ENCODE measurements around the gene TSC22D1.
A peak's percentile ranks its signal among the peaks of the same experiment; 100 is the strongest.
"Not testable (repeated sequence)": the region's sequence is repeated elsewhere in the genome, so short reads cannot be mapped to it uniquely, and the experiment has no call there.

Gene TSC22D1

DNA sequence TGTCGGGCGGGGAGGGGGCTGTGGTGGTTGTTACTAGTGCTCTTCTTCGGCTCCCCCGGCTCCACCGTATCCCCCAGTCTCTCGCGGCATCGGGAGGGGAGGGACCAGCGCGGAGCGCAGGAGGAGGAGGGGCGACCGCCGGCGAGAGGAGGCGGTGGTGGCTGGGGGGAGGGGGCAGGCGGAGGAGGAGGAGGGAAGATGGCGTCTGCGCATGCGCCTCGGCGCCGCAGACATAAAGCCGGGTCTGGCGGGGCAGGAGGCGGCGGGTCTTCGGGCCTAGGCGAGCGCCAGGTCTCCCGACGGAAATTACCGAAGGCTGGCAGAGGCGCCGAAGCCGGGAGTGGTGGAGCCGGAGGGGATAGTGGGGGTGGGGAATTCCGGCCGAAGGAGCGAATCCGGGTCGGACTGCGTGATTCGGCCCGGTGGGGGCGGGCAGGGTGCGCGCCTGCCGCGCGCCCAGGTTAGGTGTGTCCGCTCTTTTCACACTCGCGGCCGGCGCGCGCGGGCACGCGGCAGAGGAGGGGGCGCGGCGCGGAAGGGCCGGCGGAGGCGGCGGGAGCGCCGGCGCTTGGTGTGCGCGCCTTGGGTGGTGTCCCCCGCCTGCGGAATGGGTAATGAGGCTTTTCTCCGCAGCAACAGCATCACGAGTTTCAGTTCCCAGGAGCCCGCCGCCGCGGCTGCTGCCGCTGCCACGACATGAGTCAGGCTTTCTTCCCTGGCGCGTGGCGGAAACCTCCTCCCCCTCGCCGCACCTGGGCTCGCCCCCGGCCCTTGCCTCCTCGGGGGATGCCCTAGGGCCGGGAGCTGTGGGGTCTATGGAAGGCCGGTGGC lies 1.3 kb upstream of the TSC22D1 start:
- ATAC-seq, result peak; percentile 89
- Mint-ChIP-seq H3K9me3 (no peaks in the 10 kb centered on the region), H3K27ac (peak overlapping the region; percentile 97), H3K4me3 (peak overlapping the region; percentile 94), H3K36me3 (peaks cover 18% of the 10 kb centered on the region), H3K27me3 (no peaks in the 10 kb centered on the region), H3K4me1 (peaks cover 44% of the 10 kb centered on the region)

DNA sequence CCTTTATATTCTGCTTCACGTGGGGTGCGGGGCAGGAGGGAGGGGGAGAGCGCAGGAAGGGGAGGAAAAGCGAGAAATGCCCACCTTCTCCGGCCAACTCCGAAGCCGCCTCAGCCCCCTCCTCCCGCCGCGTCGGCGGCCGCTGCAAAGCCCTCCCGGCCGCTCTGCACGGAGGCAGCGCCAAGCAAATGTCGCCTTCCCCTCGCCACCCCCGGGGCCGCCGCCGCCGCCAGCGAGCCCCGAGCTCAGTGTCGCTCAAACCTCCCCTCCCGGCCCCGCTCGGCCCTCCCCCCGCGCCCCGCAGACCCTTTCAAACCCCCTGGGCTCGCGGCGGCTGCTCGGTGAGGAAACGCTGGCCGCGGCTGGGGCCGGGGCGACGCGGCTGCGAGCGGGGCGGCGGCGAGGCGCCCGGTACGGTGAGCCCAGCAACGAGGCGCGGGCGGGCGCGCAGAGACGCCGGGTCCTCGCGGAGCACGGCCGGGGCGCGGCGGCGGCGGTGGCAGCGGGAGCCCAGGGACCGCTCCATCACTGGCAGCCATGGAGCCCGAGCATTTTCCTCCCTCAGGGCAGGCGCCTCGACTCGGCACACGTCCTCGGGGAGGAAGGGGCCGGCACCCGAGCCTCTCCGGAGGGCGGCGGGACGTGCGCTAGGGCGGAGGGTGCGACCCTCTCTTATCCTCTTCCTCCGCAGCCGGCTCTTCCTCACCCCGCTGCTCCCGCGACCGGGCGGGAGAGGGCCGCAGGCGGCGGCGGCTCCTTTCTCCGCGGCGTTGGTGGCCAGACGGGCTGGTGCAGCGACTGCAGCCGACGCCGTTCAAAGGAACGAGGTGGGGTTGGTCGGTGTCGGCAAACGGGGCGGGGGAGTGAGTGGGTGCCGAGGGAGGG lies 463 bp upstream of the TSC22D1 start:
- peaks cover 51% of the 10 kb centered on the region for H3K4me1 Mint-ChIP-seq
- peak overlapping the region; percentile 96 for H3K4me3 Mint-ChIP-seq
- peak; percentile 40 for ATAC-seq
- no peaks in the 10 kb centered on the region for H3K27me3 Mint-ChIP-seq
- H3K27ac Mint-ChIP-seq, result peak overlapping the region; percentile 97
- H3K36me3 Mint-ChIP-seq, result peaks cover 20% of the 10 kb centered on the region
- H3K9me3 Mint-ChIP-seq, result no peaks in the 10 kb centered on the region

DNA sequence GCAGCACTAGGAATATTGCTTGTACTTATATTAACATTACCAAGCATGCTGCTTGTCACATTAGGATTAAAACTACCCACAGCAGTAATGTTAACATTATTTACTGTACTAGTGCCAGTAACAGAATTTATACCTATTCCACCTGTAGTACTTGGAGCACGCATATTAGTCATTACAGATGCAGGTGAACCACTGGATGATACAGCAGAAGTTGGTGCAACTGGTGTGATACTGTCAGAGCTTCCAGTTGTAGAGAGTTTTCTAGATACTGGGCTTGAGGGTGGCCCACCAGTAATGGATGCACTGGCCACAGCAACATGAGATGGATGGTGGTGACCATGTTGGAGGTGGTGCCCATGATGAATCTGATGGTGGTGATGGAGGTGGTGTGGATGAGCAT lies 1.1 kb downstream of the TSC22D1 start:
- Mint-ChIP-seq H3K27me3 (no peaks in the 10 kb centered on the region), H3K4me3 (peak overlapping the region; percentile 96), H3K4me1 (peaks cover 51% of the 10 kb centered on the region), H3K36me3 (peaks cover 20% of the 10 kb centered on the region), H3K27ac (peak overlapping the region; percentile 97), H3K9me3 (no peaks in the 10 kb centered on the region)
- no peak for ATAC-seq

DNA sequence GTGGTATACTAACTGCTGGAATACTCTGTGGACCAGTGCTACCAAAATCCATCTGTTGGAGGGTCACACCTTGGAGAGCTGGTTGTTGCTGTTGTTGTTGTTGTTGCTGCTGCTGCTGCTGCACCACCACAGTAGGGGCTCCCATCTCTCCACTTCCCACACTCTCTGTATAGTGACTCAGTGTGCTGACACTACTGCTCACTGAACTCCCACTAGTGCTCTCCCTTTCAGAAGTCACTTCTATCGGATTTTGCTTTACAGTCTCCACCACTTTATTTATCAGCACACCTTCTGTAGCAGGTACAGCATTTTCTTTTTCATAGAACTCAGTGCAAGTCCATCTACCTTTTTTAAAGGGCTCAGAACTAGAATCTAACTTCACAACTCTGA lies 1.7 kb downstream of the TSC22D1 start:
- H3K36me3 Mint-ChIP-seq, result peaks cover 20% of the 10 kb centered on the region
- no peaks in the 10 kb centered on the region for H3K27me3 Mint-ChIP-seq
- H3K9me3 Mint-ChIP-seq, result no peaks in the 10 kb centered on the region
- peaks cover 51% of the 10 kb centered on the region for H3K4me1 Mint-ChIP-seq
- H3K27ac Mint-ChIP-seq, result no peak overlapping the region
- ATAC-seq, result no peak
- no peak overlapping the region for H3K4me3 Mint-ChIP-seq

DNA sequence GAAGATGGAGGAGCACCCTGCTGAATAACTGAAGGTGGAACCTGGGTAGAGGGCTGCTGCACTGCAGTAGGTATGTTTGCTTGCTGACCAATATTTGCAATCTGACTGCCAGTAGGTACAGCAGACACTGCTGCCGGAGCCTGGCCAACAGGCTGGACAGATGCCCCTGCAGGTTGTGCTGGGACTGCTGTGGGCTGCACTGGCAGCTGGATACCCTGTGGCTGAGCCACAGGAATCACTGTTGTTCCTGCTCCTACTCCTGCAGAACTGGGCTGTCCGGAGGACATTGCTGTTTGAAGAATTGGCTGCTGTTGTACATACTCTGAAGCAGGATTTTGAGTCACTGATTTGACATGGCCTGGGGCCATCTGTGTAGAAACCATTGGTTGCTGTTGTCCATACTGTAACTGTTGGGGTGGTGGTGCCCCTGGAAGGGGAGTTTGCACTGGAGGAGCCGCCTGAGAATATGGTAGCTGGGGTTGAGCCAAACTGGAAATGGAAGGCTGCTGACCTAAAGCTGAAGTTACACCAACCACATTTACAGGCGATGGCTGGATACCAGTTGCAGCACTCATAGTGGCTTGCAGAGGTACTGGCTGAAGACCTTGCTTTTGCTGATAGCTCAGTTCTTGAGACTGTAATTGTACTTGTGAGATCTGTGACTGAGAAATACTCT lies 2.2 kb downstream of the TSC22D1 start:
- Mint-ChIP-seq H3K9me3 (no peaks in the 10 kb centered on the region), H3K36me3 (peaks cover 20% of the 10 kb centered on the region), H3K4me3 (no peak overlapping the region), H3K27me3 (no peaks in the 10 kb centered on the region), H3K4me1 (peaks cover 51% of the 10 kb centered on the region), H3K27ac (no peak overlapping the region)
- no peak for ATAC-seq

DNA sequence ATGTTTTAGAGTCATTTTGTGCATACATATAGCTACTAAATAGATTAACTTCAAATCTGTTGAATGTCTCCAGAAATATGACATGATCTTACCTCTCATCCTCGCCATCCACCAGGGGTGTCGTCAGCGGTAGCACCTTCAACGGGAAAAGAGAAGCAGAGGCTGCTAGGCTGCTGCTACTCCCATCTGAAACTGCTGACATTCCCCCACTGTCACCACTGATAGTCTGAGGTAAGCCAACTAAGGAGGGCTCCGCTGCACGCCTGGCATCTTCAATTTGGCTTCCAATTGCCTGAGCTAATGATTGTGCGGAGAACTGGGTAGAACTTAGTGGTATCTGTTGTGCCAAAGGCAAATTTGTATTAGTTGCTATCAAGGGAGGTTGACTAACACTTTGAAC lies 3.1 kb downstream of the TSC22D1 start:
- Mint-ChIP-seq H3K4me3 (no peak overlapping the region), H3K4me1 (peaks cover 47% of the 10 kb centered on the region), H3K27ac (no peak overlapping the region)

DNA sequence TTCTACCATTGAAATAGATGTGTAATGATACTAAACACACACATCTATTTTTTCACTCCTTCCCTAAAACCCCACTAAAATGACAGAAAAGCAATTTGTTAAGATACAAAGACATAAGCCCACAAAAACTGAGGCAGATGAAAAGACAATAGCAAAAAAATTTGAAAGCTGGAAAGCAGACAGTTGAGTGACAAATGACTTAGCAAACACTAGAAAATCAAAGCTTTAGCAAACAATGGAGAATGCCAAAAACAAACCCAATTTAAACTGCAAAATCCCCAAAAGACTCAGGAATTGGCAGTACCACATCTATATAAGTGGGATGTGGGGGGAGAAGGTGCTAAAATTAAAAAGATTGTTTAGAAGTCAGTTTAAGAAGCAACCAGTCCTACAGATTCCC lies 9.5 kb downstream of the TSC22D1 start:
- H3K4me3 Mint-ChIP-seq, result no peak overlapping the region
- no peak overlapping the region for H3K27ac Mint-ChIP-seq
- peaks cover 21% of the 10 kb centered on the region for H3K4me1 Mint-ChIP-seq
- no peaks in the 10 kb centered on the region for H3K9me3 Mint-ChIP-seq
- peaks cover 6% of the 10 kb centered on the region for H3K36me3 Mint-ChIP-seq
- H3K27me3 Mint-ChIP-seq, result no peaks in the 10 kb centered on the region
- no peak for ATAC-seq

More for the DNA sequence above, 3.1 kb downstream of the TSC22D1 start:
- ATAC-seq, result no peak
- H3K9me3 Mint-ChIP-seq, result no peaks in the 10 kb centered on the region
- H3K36me3 Mint-ChIP-seq, result peaks cover 20% of the 10 kb centered on the region
- no peaks in the 10 kb centered on the region for H3K27me3 Mint-ChIP-seq

DNA sequence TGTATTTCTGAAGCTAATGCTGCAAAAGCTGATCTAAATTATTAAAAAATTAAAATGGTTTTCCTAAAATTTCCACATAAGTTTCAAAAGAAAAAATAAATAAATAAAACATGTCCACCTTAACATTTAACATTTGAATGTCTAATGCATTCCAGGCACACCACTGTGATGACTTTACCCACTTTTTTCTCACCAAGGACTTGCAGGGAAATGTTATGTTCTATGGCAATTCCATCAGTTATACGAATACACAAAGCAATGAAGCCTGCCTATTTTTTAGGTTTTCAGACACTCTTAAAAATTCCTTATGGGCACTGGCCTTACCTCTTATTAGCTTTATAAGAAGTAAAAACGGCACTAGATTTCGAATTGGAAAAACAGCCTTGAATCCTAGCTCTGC lies 10.2 kb downstream of the TSC22D1 start:
- Mint-ChIP-seq H3K27ac (no peak overlapping the region), H3K9me3 (no peaks in the 10 kb centered on the region), H3K4me3 (no peak overlapping the region), H3K36me3 (peaks cover 6% of the 10 kb centered on the region), H3K27me3 (no peaks in the 10 kb centered on the region), H3K4me1 (peaks cover 21% of the 10 kb centered on the region)
- ATAC-seq, result no peak

DNA sequence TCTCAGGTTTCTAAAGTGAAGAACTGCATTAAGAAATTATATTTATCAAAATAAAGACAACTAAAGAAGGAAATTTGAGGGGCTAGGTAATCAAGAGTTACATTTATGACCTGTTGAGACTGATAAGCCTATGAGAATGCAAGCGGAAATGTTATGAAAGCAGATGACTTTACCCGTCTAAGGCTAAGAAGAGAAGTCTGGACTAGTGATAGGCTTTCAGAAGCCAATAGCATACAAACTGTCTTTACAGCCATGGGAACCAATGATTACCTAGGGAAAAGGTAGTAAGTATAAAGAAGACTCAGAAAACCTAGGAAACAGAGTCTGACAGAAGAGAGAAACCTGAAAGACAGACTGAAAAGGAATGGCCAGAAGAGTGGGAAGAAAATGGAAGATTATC lies 11.2 kb downstream of the TSC22D1 start:
- no peaks in the 10 kb centered on the region for H3K9me3 Mint-ChIP-seq
- H3K4me3 Mint-ChIP-seq, result no peak overlapping the region
- peaks cover 6% of the 10 kb centered on the region for H3K36me3 Mint-ChIP-seq
- H3K27ac Mint-ChIP-seq, result no peak overlapping the region
- ATAC-seq, result no peak
- peaks cover 21% of the 10 kb centered on the region for H3K4me1 Mint-ChIP-seq
- H3K27me3 Mint-ChIP-seq, result no peaks in the 10 kb centered on the region

DNA sequence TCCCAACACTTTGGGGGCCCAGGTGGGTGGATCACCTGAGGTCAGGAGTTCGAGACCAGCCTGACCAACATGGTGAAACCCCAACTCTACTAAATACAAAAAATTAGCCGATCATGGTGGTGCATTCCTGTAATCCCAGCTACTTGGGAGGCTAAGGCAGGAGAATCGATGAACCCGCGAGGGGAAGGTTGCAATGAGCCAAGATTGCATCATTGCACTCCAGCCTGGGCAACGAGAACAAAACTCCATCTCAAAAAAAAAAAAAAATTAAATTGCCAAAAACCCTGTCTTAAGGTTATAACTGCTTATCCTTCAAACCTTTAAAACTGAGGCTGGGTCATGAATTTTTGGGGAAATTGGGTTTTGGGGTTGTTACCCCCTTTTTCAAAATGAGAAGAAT lies 13.3 kb downstream of the TSC22D1 start:
- not testable (repeated sequence) for ATAC-seq, H3K36me3 Mint-ChIP-seq, H3K9me3 Mint-ChIP-seq, H3K27ac Mint-ChIP-seq, H3K4me3 Mint-ChIP-seq, H3K27me3 Mint-ChIP-seq
- peaks cover 17% of the 10 kb centered on the region for H3K4me1 Mint-ChIP-seq

DNA sequence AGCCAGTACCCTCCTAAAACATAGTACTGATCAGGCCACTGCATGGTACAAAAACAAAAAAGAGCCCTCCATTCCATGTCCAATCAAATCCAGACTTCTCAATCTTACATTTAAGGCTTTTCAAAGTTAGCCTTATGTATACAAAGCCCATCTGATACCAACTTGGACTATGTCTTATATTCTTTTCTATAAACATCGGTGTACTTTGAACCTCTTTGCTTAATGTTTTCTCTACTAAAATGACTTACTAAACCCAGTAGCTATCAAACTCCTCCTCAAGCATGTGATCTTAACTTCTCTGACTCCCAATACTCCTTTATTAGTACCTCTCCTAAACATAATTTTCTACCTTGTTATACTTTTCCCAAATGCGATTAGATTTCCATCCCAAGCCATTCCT lies 14.8 kb downstream of the TSC22D1 start:
- no peaks in the 10 kb centered on the region for H3K27me3 Mint-ChIP-seq
- peaks cover 6% of the 10 kb centered on the region for H3K36me3 Mint-ChIP-seq
- H3K9me3 Mint-ChIP-seq, result no peaks in the 10 kb centered on the region
- peaks cover 7% of the 10 kb centered on the region for H3K4me1 Mint-ChIP-seq
- no peak for ATAC-seq
- no peak overlapping the region for H3K27ac Mint-ChIP-seq
- no peak overlapping the region for H3K4me3 Mint-ChIP-seq

DNA sequence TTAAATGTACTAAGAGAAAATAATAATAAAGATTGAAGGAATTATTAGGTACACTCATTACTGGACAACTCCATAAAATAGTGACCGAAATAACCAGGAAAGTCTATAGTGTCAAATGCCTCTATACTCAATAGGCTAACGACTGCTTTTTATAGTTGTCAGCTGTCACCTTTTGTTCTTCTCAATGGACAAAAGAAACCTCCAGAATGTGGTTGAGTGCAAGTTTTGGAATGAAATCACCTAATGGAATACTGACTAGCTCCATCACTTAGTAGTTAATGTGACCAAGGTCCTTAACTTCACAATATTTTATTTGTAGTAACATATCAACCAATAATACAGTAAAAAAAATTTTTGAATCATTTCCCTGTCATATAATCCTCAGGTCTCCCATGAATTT lies 18.1 kb downstream of the TSC22D1 start:
- Mint-ChIP-seq H3K4me3 (no peak overlapping the region), H3K27ac (no peak overlapping the region)

DNA sequence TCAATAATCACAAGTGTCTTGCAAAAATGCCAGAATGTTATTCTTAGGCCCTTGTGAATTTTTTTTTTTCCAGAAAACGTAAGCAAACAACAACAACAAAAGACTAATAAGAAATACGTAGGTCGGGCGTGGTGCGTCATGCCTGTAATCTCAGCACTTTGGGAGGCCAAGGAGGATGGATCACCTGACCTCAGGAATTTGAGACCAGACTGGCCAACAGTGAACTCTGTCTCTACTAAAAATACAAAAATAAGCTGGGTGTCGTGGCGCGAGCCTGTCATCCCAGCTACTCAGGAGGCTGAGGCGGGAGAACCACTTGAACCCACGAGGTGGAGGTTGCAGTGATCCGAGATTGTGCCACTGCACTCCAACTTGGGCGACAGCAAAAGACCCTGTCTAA lies 20.9 kb downstream of the TSC22D1 start:
- Mint-ChIP-seq H3K36me3 (no peaks in the 10 kb centered on the region), H3K27ac (no peak overlapping the region), H3K4me1 (no peaks in the 10 kb centered on the region), H3K9me3 (no peaks in the 10 kb centered on the region), H3K27me3 (no peaks in the 10 kb centered on the region), H3K4me3 (no peak overlapping the region)
- no peak for ATAC-seq

More for the DNA sequence above, 18.1 kb downstream of the TSC22D1 start:
- no peaks in the 10 kb centered on the region for H3K4me1 Mint-ChIP-seq
- no peaks in the 10 kb centered on the region for H3K9me3 Mint-ChIP-seq
- ATAC-seq, result no peak
- no peaks in the 10 kb centered on the region for H3K27me3 Mint-ChIP-seq
- H3K36me3 Mint-ChIP-seq, result no peaks in the 10 kb centered on the region

DNA sequence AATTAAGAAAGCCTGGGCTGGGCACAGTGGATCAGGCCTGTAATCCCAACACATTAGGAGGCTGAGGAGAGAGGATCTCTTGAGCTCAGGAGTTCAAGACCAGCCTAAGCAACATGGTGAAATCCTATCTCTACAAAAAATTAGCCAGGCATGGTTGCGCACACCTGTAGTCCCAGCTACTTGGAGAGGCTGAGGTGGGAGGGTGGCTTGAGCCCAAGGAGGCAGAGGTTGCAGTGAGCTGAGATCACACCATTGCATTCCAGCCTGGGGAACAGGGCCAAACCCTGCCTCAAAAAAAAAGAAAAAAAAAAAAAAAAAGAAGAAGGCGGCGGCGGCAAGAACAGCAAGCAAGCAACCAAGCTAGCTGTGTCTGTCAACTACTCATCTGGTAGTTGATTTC lies 26.7 kb downstream of the TSC22D1 start:
- H3K9me3 Mint-ChIP-seq, result no peaks in the 10 kb centered on the region
- no peak for ATAC-seq
- no peaks in the 10 kb centered on the region for H3K4me1 Mint-ChIP-seq
- no peak overlapping the region for H3K4me3 Mint-ChIP-seq
- H3K36me3 Mint-ChIP-seq, result no peaks in the 10 kb centered on the region
- no peak overlapping the region for H3K27ac Mint-ChIP-seq
- no peaks in the 10 kb centered on the region for H3K27me3 Mint-ChIP-seq

DNA sequence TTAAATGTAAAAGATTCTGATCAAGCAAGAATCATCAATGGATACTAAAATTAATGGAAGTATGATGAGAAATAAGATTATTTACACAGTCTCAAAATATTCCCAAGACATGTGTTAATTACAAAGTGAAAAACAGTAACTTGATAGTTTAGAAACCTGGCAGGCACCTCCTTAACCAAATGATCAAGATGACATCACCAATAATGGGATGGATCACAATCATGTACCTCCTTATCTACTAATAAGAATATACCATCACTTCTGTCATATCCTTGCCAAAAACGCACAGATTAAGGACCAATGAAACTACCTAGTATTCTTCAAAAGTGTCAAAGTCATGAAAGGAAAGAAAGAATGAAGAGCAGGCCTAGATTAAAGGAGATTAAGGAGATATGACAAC lies 30.0 kb downstream of the TSC22D1 start:
- Mint-ChIP-seq H3K27me3 (no peaks in the 10 kb centered on the region), H3K27ac (no peak overlapping the region), H3K4me1 (no peaks in the 10 kb centered on the region), H3K4me3 (no peak overlapping the region), H3K9me3 (no peaks in the 10 kb centered on the region), H3K36me3 (no peaks in the 10 kb centered on the region)
- no peak for ATAC-seq

All from stimulated activated memory B cell treated with anti-CD40 and anti-IgM and Interleukin-4, amounts not matched to agents 10 μg/mL and 1 μg/mL and 100 μg/mL, for 72 hours (primary cell).